PC-9 (cell line): Measurements from ENCODE around the gene BOD1L2. TPM values are rescaled to one million over a fixed set of nuclear protein-coding genes. Genes with fewer than 3 reads are reported as not detected.

Experiments
- BruUV-seq: library from RNA; stranded (reverse); fragments of 400-500 nt; replicated peaks from 2 replicates; lab custom pipeline; 2021; lab: Mats Ljungman, UMichigan
- CTCF ChIA-PET: fragments of 300-600 bp; sonication (Branson Sonifier 250); formaldehyde crosslinking; loops from one replicate; lab custom pipeline; 2022; ENCODE audit warnings: antibody characterized with exemption; lab: Charles Lee
- POLR2A ChIA-PET: fragments of 300-600 bp; sonication (Branson Sonifier 250); formaldehyde crosslinking; loops from one replicate; lab custom pipeline; 2022; ENCODE audit warnings: antibody characterized with exemption; ENCODE audit not compliant: unreplicated experiment; lab: Charles Lee
- DNase-seq, 2 experiments: peaks; one replicate each; pipeline versions ENCODE4 v3.0.0 to v3.0.0-alpha.2; 2015 to 2022; ENCODE audit warnings: mixed read lengths in 1 of 2
- H2AFZ ChIP-seq: fragments of 200-600 bp; sonication (generic); 2 replicates; pipeline ENCODE4 v1.8.1; 2017; ENCODE audit warnings: antibody characterized with exemption
- H3F3A ChIP-seq: fragments of 200-600 bp; sonication (generic); 2 replicates; pipeline ENCODE4 v1.8.1; 2017; ENCODE audit warnings: antibody characterized with exemption, mild to moderate bottlenecking, low read depth; ENCODE audit not compliant: insufficient read depth
- H3K27ac ChIP-seq: fragments of 200-600 bp; sonication (generic); 2 replicates; pipeline ENCODE4 v1.6.1; 2016; ENCODE audit warnings: mixed run types
- H3K27me3 ChIP-seq: fragments of 200-600 bp; sonication (generic); 2 replicates; pipeline ENCODE4 v1.6.1; 2016; ENCODE audit warnings: low read depth, mixed run types; ENCODE audit not compliant: insufficient read depth
- H3K36me3 ChIP-seq: fragments of 200-600 bp; sonication (generic); 2 replicates; pipeline ENCODE4 v1.6.1; 2016; ENCODE audit warnings: low read depth, mixed run types
- H3K4me1 ChIP-seq: fragments of 200-600 bp; sonication (generic); replicated peaks from 2 replicates; pipeline ENCODE4 v1.6.1; 2016; ENCODE audit warnings: mixed run types; ENCODE audit not compliant: insufficient read depth
- H3K4me2 ChIP-seq: fragments of 200-600 bp; sonication (generic); 2 replicates; pipeline ENCODE4 v1.6.1; 2017; ENCODE audit warnings: mixed run types
- H3K4me3 ChIP-seq: fragments of 200-600 bp; sonication (generic); 2 replicates; pipeline ENCODE4 v1.6.1; 2016; ENCODE audit warnings: mixed run types
- H3K79me2 ChIP-seq: fragments of 200-600 bp; sonication (generic); 2 replicates; pipeline ENCODE4 v1.6.1; 2017; ENCODE audit warnings: low read depth, mixed run types
- H3K9me2 ChIP-seq: fragments of 200-600 bp; sonication (generic); 2 replicates; pipeline ENCODE4 v1.8.1; 2017; ENCODE audit warnings: mild to moderate bottlenecking; ENCODE audit not compliant: insufficient read depth
- H3K9me3 ChIP-seq: fragments of 200-600 bp; sonication (generic); 2 replicates; pipeline ENCODE4 v1.8.1; 2016; ENCODE audit warnings: low read depth; ENCODE audit not compliant: insufficient read depth
- H4K20me1 ChIP-seq: fragments of 200-600 bp; sonication (generic); 2 replicates; pipeline ENCODE4 v1.8.1; 2017; ENCODE audit not compliant: insufficient read depth
- EZH2 ChIP-seq: fragments of 200-600 bp; sonication (generic); IDR thresholded peaks from 2 replicates; pipeline ENCODE4 v1.8.0; 2017; ENCODE audit warnings: antibody characterized with exemption, low read depth
- intact Hi-C: fragments of 100-400 bp; cut with micrococcal nuclease; formaldehyde crosslinking; loops from one replicate; pipeline ENCODE4 v1.10.0; 2022; ENCODE audit not compliant: unreplicated experiment
- total RNA-seq: library from RNA; stranded (reverse); gene quantifications from 2 replicates; pipeline ENCODE4 v1.2.3, GENCODE V29; 2021
- TF ChIP-seq, protein P1 (sequence below): fragments of 200-600 bp; sonication (generic); conservative IDR thresholded peaks from 2 replicates; pipeline ENCODE4 v1.6.1; 2017; ENCODE audit warnings: mixed run types, antibody characterized with exemption, mild to moderate bottlenecking, moderate library complexity

BOD1L2 gene
- total RNA-seq, 1 experiment from 2014 or later = not detected

- POLR2A ChIA-PET = no interaction called here
- DNase-seq = no peak
- Histone ChIP-seq H3K4me2 (peak overlapping the region; percentile 52), H3K27ac (0 out of 2 replicates have a peak overlapping the region, but pooled peaks have one; percentile 1), H3K79me2 (no peaks in the 10 kb centered on the region), H4K20me1 (no peaks in the 10 kb centered on the region), H2AFZ (no peak overlapping the region), H3K4me3 (no peak overlapping the region), H3F3A (no peaks in the 10 kb centered on the region), H3K9me2 (no peaks in the 10 kb centered on the region), H3K36me3 (no peaks in the 10 kb centered on the region), H3K9me3 (no peaks in the 10 kb centered on the region; the same call in 1 of the 2 replicates), H3K4me1 (peaks cover 10% of the 10 kb centered on the region), H3K27me3 (no peaks in the 10 kb centered on the region)
- BruUV-seq = no TSS peak
- TF ChIP-seq, protein P1, sequence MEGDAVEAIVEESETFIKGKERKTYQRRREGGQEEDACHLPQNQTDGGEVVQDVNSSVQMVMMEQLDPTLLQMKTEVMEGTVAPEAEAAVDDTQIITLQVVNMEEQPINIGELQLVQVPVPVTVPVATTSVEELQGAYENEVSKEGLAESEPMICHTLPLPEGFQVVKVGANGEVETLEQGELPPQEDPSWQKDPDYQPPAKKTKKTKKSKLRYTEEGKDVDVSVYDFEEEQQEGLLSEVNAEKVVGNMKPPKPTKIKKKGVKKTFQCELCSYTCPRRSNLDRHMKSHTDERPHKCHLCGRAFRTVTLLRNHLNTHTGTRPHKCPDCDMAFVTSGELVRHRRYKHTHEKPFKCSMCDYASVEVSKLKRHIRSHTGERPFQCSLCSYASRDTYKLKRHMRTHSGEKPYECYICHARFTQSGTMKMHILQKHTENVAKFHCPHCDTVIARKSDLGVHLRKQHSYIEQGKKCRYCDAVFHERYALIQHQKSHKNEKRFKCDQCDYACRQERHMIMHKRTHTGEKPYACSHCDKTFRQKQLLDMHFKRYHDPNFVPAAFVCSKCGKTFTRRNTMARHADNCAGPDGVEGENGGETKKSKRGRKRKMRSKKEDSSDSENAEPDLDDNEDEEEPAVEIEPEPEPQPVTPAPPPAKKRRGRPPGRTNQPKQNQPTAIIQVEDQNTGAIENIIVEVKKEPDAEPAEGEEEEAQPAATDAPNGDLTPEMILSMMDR = no peak
- no peak for TF ChIP-seq EZH2
- CTCF ChIA-PET = no interaction called here
- intact Hi-C loops = no loop called here
Measured at GRCh38 chr18:57167617-57168308, 20.9 kb downstream of the BOD1L2 start.

- POLR2A ChIA-PET = no interaction called here
- H3K27ac ChIP-seq = no peak overlapping the region
- no peaks in the 10 kb centered on the region for H3K79me2 ChIP-seq
- H3K4me2 ChIP-seq = no peak overlapping the region
- H3K4me3 ChIP-seq = no peak overlapping the region
- peaks cover 16% of the 10 kb centered on the region for H3K9me3 ChIP-seq
- H4K20me1 ChIP-seq = no peaks in the 10 kb centered on the region
- H3K27me3 ChIP-seq = no peaks in the 10 kb centered on the region
- H3K4me1 ChIP-seq = peaks cover 21% of the 10 kb centered on the region
- H2AFZ ChIP-seq = no peak overlapping the region
- intact Hi-C loops = no loop called here
- BruUV-seq = no TSS peak
- no peaks in the 10 kb centered on the region for H3K9me2 ChIP-seq
- DNase-seq = no peak
- H3K36me3 ChIP-seq = no peaks in the 10 kb centered on the region
- TF ChIP-seq, protein P1 = no peak
- no peak for TF ChIP-seq EZH2
- CTCF ChIA-PET = no interaction called here
- H3F3A ChIP-seq = no peaks in the 10 kb centered on the region
Measured at GRCh38 chr18:57171026-57171425, 24.1 kb downstream of the BOD1L2 start.

GRCh38 chr18:57175532-57175931, 28.6 kb downstream of the BOD1L2 start:
- no peak overlapping the region for H3K4me3 ChIP-seq
- ChIA-PET CTCF (no interaction called here), POLR2A (no interaction called here)
- H3K9me3 ChIP-seq = peaks cover 19% of the 10 kb centered on the region
- peaks cover 15% of the 10 kb centered on the region for H3K4me1 ChIP-seq
- no peaks in the 10 kb centered on the region for H3K79me2 ChIP-seq
- TF ChIP-seq, protein P1 = no peak
- no peak for TF ChIP-seq EZH2
- H3K27me3 ChIP-seq = no peaks in the 10 kb centered on the region
- no peak overlapping the region; the same call in 1 of the 2 replicates for H2AFZ ChIP-seq
- no peaks in the 10 kb centered on the region for H3K9me2 ChIP-seq
- peak overlapping the region; percentile 58 for H3K27ac ChIP-seq
- H3K4me2 ChIP-seq = 0 out of 2 replicates have a peak overlapping the region, but pooled peaks have one; percentile 27
- no peaks in the 10 kb centered on the region for H3F3A ChIP-seq
- H3K36me3 ChIP-seq = no peaks in the 10 kb centered on the region
- intact Hi-C loops = no loop called here
- no peaks in the 10 kb centered on the region for H4K20me1 ChIP-seq
- DNase-seq = peak in 1 of 2 experiments; percentile 47
- no TSS peak for BruUV-seq
